Measurements from ENCODE around the gene SLFN11. TPM values are rescaled to one million over a fixed set of nuclear protein-coding genes. Genes with fewer than 3 reads are reported as not detected.

SLFN11 gene
- total and polyA plus RNA-seq, 9 of the 15 experiments (the other 6 are each of a cell fraction or from before 2014, with no cell fraction given): 0.04 to 0.21 TPM; not detected in 7

- WGBS (ENCODE audit: insufficient coverage, low coverage, missing lambda C conversion rate): 9% methylated on average over 2 of the region's 2 CpGs
- no peak for FAIRE-seq
- Histone ChIP-seq H3K27ac (ENCODE audit: extremely low read depth, low read depth, low read length) (no peak overlapping the region), H3K27me3 (ENCODE audit: control insufficient read depth in 2 of 2, insufficient read depth in 2 of 2, low read length in 2 of 2) (peaks cover 0 to 6% of the 10 kb centered on the region in 2 experiments; a peak in 1 of 5 replicates), H3K9ac (ENCODE audit: insufficient read depth in 1 of 2, low read depth in 2 of 2, low read length in 2 of 2) (no peak overlapping the region), H2AFZ (ENCODE audit: low read depth, low read length) (no peak overlapping the region), H3K79me2 (ENCODE audit: control insufficient read depth, insufficient read depth, low read length) (no peaks in the 10 kb centered on the region), H4K20me1 (replicated peaks; ENCODE audit: control insufficient read depth, insufficient read depth, low read length) (0 out of 2 replicates have a peak, but pooled peaks cover 3% of the 10 kb centered on the region), H3K4me3 (no peak overlapping the region), H3K4me2 (ENCODE audit: insufficient read depth, low read length) (no peak overlapping the region), H3K9me3 (replicated peaks; ENCODE audit: control insufficient read depth, insufficient read depth, low read depth, low read length) (no peaks in the 10 kb centered on the region), H3K9me1 (ENCODE audit: control insufficient read depth, insufficient read depth, low read length) (no peaks in the 10 kb centered on the region), H3K4me1 (replicated peaks in 1 of 2; ENCODE audit: control insufficient read depth in 2 of 2, insufficient read depth in 2 of 2, low read length in 2 of 2) (peaks cover 6 to 15% of the 10 kb centered on the region in 2 experiments; a peak in 4 of 5 replicates), H3K36me3 (ENCODE audit: control insufficient read depth, insufficient read depth, low read length) (no peaks in the 10 kb centered on the region)
- POLR2A ChIA-PET: no interaction called here
- no peak for DNase-seq (ENCODE audit: extremely low read depth in 1 of 4, low spot score in 3 of 4)
- in situ Hi-C loops (cut with MboI): no loop called here
- no TSS peak for BruUV-seq (replicated peaks)
- ATAC-seq: no peak
- TF ChIP-seq KLF13 (tag; IDR thresholded peaks at IDR 0.05; ENCODE audit: borderline replicate concordance, low read depth) (no peak), CHCHD3 (CRISPR knock-in tag; IDR thresholded peaks at IDR 0.05) (no peak), ASH1L (IDR thresholded peaks at IDR 0.05; ENCODE audit: borderline replicate concordance, low read depth, partially characterized antibody) (no peak), BRD4 (IDR thresholded peaks at IDR 0.05) (no peak), ZNF707 (CRISPR knock-in tag; conservative IDR thresholded peaks at IDR 0.05) (no peak), TGIF2 (CRISPR knock-in tag; IDR thresholded peaks at IDR 0.05) (no peak), RB1 (IDR thresholded peaks at IDR 0.05; ENCODE audit: low read depth) (no peak), GABPB1 (CRISPR knock-in tag; IDR thresholded peaks at IDR 0.05) (no peak), MAZ (CRISPR knock-in tag; conservative IDR thresholded peaks at IDR 0.05 in 1 of 2, IDR thresholded peaks at IDR 0.05 in 1 of 2) (no peak)
- CTCF ChIA-PET (ENCODE audit: low intra/inter-chr PET ratio): no interaction called here
- intact Hi-C loops (cut with micrococcal nuclease): no loop called here
Measured at GRCh38 chr17:35315971-35316370, 57.5 kb downstream of the SLFN11 start.

Data from K562 (cell line).